Nephron progenitor cell (in vitro differentiated cells): ENCODE results near the gene INPP5F.
A peak's percentile ranks its signal among the peaks of the same experiment; 100 is the strongest.

Experiments
- DNase-seq: peaks from one replicate; pipeline ENCODE4 v3.0.0; 2021
- H3K27ac Mint-ChIP-seq: 2 replicates; pipeline ENCODE4 v1.8.0; 2021; ENCODE audit warnings: mild to moderate bottlenecking, moderate library complexity, mixed read lengths
- H3K27me3 Mint-ChIP-seq: 2 replicates; pipeline ENCODE4 v1.8.0; 2021; ENCODE audit warnings: mild to moderate bottlenecking, low read depth, mixed read lengths; ENCODE audit not compliant: poor library complexity
- H3K36me3 Mint-ChIP-seq: 2 replicates; pipeline ENCODE4 v1.8.0; 2021; ENCODE audit warnings: low read depth, mixed read lengths
- H3K4me1 Mint-ChIP-seq: 2 replicates; pipeline ENCODE4 v1.8.0; 2021; ENCODE audit warnings: mixed read lengths
- H3K4me3 Mint-ChIP-seq: 2 replicates; pipeline ENCODE4 v1.8.0; 2021; ENCODE audit warnings: mild to moderate bottlenecking, moderate library complexity, mixed read lengths
- H3K9me3 Mint-ChIP-seq: 2 replicates; pipeline ENCODE4 v1.8.0; 2021; ENCODE audit warnings: mild to moderate bottlenecking, moderate library complexity, mixed read lengths
- TF ChIP-seq, protein P1 (sequence below): fragments of 200-600 bp; sonication (generic); IDR thresholded peaks from 2 replicates; pipeline ENCODE4 v1.5.0; 2021; ENCODE audit warnings: antibody characterized with exemption

INPP5F gene, protein sequence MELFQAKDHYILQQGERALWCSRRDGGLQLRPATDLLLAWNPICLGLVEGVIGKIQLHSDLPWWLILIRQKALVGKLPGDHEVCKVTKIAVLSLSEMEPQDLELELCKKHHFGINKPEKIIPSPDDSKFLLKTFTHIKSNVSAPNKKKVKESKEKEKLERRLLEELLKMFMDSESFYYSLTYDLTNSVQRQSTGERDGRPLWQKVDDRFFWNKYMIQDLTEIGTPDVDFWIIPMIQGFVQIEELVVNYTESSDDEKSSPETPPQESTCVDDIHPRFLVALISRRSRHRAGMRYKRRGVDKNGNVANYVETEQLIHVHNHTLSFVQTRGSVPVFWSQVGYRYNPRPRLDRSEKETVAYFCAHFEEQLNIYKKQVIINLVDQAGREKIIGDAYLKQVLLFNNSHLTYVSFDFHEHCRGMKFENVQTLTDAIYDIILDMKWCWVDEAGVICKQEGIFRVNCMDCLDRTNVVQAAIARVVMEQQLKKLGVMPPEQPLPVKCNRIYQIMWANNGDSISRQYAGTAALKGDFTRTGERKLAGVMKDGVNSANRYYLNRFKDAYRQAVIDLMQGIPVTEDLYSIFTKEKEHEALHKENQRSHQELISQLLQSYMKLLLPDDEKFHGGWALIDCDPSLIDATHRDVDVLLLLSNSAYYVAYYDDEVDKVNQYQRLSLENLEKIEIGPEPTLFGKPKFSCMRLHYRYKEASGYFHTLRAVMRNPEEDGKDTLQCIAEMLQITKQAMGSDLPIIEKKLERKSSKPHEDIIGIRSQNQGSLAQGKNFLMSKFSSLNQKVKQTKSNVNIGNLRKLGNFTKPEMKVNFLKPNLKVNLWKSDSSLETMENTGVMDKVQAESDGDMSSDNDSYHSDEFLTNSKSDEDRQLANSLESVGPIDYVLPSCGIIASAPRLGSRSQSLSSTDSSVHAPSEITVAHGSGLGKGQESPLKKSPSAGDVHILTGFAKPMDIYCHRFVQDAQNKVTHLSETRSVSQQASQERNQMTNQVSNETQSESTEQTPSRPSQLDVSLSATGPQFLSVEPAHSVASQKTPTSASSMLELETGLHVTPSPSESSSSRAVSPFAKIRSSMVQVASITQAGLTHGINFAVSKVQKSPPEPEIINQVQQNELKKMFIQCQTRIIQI

DNA sequence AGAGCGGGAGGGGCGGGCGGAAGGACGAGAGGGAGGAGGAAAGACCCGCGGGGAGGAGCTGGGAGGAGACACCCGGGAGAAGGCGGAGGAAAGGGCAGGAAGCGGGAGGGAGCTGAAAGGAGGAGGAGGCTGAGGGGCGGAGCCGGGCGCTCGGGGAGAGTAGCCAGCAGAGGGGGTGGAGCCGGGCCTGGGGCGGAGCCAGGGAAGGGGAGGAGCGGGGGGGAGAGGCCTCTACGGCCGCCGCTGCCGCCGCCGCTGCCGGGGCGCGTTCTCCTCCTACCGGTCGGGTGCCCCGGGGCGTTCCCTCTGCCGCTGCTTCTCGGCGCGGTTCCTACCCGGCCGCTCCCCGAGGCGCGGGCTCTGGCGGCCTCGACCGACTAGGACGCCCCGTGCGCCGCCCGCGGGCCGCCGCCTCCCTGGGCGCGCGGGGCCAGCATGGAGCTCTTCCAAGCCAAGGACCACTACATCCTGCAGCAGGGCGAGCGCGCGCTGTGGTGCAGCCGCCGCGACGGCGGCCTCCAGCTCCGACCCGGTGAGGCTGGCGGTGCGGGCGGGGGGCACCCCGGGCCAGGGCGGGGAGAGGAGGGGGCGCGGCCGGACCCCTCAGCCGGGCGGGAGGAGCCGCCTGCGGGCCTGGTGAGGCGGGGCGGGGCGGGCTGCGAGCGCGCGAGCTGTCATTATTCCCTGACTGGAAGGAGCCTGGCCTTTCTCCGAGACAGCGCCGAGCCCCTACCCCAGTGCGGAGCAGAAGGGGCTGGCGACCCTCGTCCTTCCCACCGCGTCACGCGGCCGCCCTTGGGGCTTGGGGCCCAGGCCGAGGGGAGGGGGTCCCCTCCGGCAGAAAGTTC, at the start of gene INPP5F:
INPP5F (plus strand) TSS at position 223 of the 848 bp plus-strand sequence; CDS start at position 436, 213 bp downstream.
- H3K4me1 Mint-ChIP-seq: peaks cover 52% of the 10 kb centered on the region
- H3K9me3 Mint-ChIP-seq: peaks cover 3% of the 10 kb centered on the region
- TF ChIP-seq, protein P1, sequence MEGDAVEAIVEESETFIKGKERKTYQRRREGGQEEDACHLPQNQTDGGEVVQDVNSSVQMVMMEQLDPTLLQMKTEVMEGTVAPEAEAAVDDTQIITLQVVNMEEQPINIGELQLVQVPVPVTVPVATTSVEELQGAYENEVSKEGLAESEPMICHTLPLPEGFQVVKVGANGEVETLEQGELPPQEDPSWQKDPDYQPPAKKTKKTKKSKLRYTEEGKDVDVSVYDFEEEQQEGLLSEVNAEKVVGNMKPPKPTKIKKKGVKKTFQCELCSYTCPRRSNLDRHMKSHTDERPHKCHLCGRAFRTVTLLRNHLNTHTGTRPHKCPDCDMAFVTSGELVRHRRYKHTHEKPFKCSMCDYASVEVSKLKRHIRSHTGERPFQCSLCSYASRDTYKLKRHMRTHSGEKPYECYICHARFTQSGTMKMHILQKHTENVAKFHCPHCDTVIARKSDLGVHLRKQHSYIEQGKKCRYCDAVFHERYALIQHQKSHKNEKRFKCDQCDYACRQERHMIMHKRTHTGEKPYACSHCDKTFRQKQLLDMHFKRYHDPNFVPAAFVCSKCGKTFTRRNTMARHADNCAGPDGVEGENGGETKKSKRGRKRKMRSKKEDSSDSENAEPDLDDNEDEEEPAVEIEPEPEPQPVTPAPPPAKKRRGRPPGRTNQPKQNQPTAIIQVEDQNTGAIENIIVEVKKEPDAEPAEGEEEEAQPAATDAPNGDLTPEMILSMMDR: no peak
- peak within 1 kb of the TSS; percentile 99 for H3K27ac Mint-ChIP-seq
- peak; percentile 100 for DNase-seq
- H3K36me3 Mint-ChIP-seq: peaks cover 12% of the 10 kb centered on the region
- H3K27me3 Mint-ChIP-seq: no peaks in the 10 kb centered on the region
- H3K4me3 Mint-ChIP-seq: peak within 1 kb of the TSS; percentile 87

DNA sequence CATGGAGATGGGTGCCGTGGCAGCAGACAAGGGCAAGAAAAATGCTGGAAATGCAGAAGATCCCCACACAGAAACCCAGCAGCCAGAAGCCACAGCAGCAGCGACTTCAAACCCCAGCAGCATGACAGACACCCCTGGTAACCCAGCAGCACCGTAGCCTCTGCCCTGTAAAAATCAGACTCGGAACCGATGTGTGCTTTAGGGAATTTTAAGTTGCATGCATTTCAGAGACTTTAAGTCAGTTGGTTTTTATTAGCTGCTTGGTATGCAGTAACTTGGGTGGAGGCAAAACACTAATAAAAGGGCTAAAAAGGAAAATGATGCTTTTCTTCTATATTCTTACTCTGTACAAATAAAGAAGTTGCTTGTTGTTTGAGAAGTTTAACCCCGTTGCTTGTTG, 48.7 kb upstream of the INPP5F start:
- no peaks in the 10 kb centered on the region for H3K9me3 Mint-ChIP-seq
- H3K27ac Mint-ChIP-seq: no peak overlapping the region
- no peak for DNase-seq
- peaks cover 38% of the 10 kb centered on the region for H3K36me3 Mint-ChIP-seq
- H3K4me1 Mint-ChIP-seq: peaks cover 13% of the 10 kb centered on the region
- TF ChIP-seq, protein P1: no peak
- H3K27me3 Mint-ChIP-seq: peaks cover 3% of the 10 kb centered on the region
- no peak overlapping the region for H3K4me3 Mint-ChIP-seq

DNA sequence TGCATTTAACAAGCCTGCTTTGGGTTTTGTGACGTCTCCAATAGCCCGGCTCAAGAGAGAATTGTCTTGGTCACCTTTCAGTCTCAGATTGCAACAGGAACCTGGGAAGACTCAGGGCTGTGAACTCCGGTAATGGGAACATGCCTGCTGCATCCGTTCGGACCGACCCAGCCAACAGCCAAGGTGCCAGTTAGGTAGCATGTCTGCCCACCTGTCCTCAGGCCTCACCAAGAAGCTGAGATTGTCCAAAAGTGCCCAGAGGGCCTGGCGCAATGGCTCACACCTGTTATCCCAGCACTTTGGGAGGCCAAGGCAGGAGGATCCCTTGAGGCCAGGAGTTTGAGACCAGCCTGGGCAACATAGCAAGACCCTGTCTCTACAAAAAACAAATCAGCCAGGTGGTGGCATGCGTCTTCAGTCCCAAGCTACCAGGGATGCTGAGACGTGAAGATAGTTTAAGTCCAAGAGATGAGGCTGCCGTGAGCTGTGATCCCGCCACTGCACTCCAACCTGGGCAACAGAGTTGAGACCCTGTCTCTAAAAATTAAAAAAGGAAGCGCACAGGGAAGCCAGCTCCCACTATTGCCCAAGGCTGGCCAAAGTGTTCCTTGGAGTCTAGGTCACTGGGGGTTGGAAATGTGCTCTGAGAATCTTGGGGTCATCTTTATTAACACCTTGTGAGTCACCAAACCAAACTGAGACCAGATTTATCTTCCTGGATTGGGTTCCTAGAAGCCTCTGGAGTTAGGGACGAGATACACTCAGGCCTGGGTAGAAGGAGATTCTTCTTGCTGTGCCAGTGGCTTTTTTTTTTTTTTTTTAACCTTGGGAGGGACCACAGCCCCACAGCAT, 47.7 kb upstream of the INPP5F start:
- TF ChIP-seq, protein P1: no peak
- Mint-ChIP-seq H3K27me3 (peaks cover 3% of the 10 kb centered on the region), H3K36me3 (peaks cover 28% of the 10 kb centered on the region), H3K9me3 (no peaks in the 10 kb centered on the region), H3K27ac (no peak overlapping the region), H3K4me1 (peaks cover 17% of the 10 kb centered on the region), H3K4me3 (no peak overlapping the region)
- no peak for DNase-seq

DNA sequence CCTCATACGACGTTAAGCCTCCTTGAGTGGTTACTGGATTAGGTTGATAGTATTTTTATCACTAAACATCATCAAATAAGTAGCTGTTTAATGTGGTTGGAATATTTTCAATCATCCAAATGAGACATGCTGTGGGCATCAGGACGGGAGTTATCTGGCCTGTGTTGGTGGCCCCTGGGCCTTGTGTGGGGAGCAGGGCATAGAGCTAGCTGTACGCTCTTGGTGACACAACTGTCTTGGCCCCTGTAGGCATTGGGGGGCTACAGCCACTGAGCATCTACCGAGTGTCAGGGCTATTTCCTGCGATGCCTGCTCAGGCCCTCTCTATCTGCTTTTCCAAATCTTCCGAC, 46.4 kb upstream of the INPP5F start:
- Mint-ChIP-seq H3K27me3 (peaks cover 3% of the 10 kb centered on the region), H3K36me3 (peaks cover 16% of the 10 kb centered on the region), H3K27ac (no peak overlapping the region), H3K4me1 (peaks cover 17% of the 10 kb centered on the region), H3K4me3 (no peak overlapping the region), H3K9me3 (no peaks in the 10 kb centered on the region)
- no peak for DNase-seq
- TF ChIP-seq, protein P1: no peak
